ENCODE measurements around the gene PRKCA.

The PRKCA gene

DNA sequence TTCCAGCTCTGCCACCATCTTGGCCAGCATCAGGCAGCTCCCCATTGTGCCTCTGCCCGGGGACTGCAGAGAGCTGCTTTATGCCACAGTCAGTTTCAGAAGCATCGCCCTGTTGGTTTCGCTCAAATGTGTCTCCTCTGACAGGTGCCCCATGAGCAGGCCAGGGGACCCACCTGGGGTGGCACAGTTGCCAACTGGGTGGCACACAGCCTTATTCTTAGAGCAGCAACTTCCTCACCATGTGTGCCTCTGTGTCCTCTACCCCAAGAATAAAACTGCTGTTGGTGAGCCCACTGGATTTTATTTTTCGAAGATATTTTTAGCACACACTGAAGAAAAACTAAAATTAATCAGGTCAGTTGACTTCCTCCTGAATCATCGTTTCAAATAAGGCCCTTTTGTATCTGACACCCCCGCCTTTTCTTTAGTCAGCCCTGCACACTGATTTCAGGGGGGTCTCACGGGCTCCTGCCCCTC is 487.6 kb downstream of the PRKCA start:
- DNase-seq = no peak

GRCh38 chr17:66790501-66791061 is 488.2 kb downstream of the PRKCA start:
- DNase-seq = no peak

DNA sequence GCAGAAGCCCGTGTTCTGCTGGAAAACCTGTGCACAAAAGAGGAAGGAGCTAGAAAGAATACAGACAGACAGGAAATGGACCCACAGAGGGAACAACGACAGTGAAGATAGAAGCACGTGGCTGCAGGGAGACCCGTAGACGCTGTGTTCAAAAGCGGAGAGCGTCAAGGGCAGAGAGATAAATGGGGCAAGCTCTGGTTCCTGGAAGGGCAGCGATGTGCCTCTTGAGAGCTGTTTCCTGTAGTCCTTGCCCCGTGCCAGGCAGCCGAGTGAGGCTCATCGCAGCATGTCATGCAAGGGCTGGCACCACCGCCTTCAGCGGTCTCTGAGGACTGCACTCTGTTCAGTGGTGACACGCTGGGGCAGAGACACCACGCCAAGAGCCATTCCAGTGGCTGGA is 488.9 kb downstream of the PRKCA start:
- peak; percentile 52 for DNase-seq

GRCh38 chr17:66793814-66794213 is 491.4 kb downstream of the PRKCA start:
- DNase-seq = no peak

DNA sequence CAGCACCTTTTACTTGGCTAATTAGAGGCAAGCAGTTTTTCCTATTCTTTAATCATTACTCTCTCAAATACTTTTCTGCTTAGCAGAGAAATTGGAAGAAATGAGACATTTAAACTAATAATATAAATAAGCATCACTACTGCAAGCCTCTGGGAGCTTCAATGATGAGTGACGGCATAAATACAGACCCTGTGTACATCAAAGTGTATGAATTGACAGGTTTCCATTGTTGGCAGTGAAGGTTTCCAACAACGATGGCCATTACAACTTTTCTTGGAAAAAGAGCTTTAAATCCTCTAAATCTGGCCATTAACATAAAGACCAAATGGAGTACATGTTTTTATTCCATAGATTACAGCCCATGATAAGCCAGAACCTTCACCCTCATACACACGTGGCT is 493.1 kb downstream of the PRKCA start:
- no peak for DNase-seq

DNA sequence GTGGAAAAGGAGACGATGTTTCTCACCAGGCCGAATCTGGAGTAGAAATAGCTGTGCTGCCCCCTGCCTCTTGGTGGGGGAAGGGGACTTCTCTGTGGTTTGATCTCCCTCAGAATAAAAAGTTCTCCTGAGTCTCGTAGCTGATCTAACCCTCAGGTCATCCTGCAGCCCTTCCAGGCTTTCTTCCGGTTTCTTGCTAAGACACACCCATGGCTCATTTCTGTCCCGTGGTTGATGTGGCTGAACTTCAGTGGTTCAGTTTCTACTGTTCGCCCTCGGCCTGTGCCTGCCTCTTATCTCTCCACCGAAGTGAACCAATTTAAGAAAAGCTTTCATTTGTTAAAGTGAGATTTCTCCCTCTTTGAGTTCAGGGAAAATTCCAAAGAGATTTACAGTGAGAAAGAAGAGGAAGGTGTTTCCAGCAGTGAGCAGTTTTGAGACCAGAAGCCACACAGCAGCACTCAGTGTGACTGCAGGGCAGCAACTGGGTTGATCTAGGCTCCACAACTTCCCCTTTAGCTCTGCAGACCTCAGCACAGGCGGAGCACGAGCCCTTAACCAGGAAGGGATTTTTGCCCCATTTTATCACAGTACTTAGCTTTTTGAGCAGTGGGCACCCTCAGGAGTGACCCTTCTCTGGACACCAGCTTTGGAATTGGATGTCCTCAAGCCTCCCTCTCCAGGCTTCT is 497.6 kb downstream of the PRKCA start:
- DNase-seq = peak; percentile 23

DNA sequence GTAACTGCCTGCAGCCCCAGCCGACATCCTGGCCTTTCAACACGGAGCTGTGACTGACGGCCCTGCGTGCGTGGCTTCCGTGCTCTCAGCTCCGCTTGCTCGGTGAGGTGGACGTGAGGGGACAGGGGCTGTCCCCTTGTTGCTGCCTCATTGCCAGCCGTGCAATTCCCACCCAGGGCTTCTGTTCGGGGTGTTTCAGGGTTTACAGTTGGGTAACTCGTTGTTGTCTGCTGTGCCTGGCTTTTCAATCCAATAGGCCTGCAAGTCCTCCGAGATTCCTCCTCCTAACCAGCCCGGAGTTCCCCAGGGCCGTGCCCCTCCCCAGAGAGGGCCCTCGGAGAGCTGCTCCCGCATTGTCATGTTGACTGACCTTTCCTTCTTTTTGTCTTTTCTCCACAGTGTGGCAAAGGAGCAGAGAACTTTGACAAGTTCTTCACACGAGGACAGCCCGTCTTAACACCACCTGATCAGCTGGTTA is 501.1 kb downstream of the PRKCA start:
- DNase-seq = no peak

DNA sequence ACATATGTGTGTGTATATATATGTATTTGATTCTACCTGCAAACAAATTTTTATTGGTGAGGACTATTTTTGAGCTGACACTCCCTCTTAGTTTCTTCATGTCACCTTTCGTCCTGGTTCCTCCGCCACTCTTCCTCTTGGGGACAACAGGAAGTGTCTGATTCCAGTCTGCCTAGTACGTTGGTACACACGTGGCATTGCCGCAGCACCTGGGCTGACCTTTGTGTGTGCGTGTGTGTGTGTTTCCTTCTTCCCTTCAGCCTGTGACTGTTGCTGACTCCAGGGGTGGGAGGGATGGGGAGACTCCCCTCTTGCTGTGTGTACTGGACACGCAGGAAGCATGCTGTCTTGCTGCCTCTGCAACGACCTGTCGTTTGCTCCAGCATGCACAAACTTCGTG is 503.2 kb downstream of the PRKCA start:
- no peak for DNase-seq

DNA sequence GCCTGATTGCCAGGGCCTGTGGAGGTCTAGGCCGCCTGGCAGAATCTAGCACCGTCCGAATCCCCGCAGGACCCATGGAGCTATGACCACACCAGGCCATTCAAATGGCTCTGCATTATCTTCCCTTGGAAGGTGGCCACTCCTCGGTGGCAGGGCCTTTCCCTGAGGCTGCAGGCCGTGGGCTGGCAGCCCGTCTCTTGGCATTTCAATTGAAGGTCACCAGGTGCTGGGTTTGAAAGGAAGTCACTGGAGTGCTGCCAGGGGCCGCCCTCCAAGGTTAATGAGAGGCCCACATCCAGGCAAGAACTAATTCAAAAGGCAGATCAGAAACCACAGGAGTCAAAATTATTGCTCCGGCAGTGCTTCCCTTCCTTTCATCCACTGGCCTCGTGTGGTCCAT is 504.8 kb downstream of the PRKCA start:
- DNase-seq = no peak

DNA sequence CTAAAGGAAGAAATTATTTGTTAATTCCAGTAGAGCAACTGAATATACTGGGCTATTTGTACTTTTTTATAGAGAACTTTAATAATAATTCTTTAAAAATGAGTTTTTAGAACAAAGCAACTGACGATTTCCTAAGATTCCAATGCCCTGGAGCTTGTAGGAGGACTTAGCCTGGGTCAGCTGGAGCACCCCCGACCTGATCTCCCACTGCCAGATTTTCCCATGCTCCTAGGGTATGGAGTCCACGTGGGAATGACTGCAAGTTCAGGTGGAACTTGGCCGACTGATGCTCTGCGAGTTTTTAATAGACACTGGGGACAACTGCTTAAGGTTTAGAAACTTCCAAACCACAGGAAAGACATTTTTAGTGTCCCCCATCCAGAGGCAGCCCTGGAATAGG is 507.0 kb downstream of the PRKCA start:
- DNase-seq = no peak

- no peak for DNase-seq
Measured at GRCh38 chr17:66810951-66811682, 508.7 kb downstream of the PRKCA start.

- no peak for DNase-seq
Measured at GRCh38 chr17:66811683-66812054, 509.3 kb downstream of the PRKCA start.

DNA sequence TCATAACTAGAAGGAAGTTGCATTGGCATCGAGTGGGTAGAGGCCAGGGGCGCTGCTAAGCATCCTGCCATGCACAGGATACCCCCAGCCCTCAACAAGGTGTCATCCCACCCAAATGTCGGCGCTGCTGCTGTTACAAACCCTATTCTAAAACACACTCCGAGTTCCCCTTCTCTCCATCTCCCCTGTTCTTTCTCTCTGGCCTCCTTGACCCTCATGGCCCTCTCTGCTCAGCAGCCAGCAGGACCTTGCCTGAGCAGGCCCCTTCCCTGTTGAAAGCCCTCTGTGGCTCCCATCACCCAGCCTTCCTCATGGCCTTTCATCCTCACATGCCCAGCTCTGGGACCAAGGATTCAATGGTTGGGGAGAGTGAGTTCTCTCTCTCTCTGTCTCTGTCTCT is 510.2 kb downstream of the PRKCA start:
- DNase-seq = no peak

GRCh38 chr17:66813296-66813695 is 510.9 kb downstream of the PRKCA start:
- no peak for DNase-seq

DNA sequence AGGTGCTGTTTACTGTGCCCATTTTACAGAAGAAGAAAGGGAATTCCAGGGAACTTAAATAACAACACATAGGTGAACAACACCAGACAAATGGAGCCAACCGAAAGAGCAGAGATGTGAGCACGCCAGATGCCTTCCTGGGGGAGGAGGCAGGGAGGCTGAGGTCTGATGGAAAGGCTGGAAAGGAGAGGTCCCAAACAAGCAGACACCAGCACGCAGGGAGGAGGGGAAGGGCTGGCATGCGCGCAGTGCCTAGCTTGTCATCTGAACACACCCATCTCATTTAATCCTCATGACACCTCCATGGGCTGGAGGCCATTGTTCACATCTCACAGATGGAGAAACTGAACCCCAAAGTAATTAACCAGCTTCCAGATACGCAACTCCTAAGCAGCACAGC is 511.6 kb downstream of the PRKCA start:
- DNase-seq = no peak

DNA sequence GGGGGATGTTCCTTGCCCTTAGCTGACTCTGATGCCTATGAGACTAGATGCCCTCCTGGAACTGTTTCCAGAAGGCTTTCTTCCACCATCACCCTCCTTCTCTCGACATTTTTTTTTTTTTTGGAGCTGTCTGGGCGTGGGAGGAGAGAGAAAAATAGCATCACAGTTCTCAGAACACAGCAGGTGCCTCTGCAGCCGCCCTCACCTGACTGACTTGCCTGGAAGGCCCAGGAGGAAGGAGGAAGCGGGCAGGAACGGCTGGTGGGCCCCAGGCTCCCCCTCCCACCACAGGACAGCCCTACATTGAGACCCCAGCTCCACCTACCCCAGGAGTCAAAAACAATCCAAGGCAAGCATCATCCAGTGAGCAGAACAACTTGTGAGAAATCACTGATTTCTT is 512.2 kb downstream of the PRKCA start:
- no peak for DNase-seq

DNA sequence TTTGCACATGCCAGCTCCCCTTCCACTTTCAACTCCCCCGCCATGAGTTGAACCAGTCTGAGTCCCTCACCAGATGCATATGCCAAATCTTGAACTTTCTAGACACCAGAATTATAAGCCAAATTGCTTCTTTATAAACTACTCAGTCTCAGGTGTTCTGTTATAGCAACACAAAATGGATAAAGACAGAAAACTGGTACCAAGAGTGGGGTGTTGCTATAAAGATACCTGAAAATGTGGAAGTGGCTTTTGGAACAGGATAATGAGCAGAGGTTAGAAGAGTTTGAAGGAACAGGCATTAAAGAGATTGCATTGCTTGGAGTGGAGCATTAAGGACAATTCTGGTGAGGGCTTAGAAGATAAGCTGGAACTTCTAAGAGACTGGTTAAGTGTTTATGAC is 515.3 kb downstream of the PRKCA start:
- no peak for DNase-seq

DNA sequence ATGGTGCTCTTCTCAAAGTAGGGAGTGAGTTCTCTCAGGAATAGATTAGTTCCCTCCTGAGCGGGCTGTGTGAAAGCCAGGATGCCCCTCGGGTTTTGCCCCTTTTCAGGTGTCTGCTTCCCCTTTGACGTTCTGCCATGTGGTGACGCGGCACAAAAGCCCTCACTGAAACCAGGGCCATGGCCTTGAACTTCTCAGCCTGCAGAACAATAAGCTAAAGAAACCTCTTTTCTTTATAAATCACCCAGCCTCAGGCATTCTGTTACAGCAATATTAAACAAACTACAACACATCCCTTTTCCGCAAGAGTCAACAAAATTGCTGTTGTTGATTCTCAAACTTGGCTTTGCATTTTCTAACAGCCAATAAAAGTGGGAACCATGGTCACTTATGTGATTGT is 517.1 kb downstream of the PRKCA start:
- no peak for DNase-seq

- no peak for DNase-seq
Measured at GRCh38 chr17:66822009-66822408, 519.6 kb downstream of the PRKCA start.

DNA sequence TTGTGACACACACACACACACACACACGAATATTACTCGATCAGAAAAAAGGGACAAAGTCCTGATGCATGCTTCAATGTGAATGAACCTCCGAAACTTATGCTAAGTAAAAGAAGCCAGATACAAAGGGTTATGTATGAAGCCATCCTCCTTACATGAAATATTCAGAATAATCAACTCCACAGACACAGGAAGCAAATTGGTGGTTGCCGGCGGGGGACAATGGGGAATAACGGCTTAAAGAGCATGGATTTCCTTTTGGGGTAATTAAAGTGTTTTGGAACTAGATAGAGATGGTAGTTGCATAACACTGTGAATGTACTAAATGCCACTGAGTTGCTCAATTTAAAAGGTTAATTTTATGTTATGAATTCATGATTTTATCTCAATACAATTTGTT is 524.4 kb downstream of the PRKCA start:
- DNase-seq = no peak

DNA sequence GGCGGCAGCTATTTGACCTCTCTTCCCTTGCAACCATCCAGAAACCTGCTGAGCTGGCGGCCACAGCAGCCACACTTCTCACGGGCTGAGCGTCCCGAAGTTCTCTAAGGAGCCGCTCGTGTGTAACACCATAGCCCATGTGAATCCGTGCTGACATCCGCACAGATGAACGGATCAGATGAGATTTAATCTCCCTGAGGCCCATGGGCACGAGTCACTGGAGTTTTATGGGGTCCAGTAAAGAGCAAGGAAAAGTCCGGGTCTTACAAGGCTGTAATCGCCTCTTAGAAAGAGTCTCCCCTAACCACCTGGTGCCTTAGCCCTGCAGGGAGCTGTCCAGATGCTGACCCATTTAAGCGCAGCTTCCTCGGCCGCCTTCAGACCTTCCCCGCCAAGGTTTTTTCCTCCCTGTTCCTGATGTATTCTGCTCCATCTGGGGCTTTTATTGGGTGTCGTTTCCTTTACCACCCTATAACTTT is 527.0 kb downstream of the PRKCA start:
- no peak for DNase-seq

DNA sequence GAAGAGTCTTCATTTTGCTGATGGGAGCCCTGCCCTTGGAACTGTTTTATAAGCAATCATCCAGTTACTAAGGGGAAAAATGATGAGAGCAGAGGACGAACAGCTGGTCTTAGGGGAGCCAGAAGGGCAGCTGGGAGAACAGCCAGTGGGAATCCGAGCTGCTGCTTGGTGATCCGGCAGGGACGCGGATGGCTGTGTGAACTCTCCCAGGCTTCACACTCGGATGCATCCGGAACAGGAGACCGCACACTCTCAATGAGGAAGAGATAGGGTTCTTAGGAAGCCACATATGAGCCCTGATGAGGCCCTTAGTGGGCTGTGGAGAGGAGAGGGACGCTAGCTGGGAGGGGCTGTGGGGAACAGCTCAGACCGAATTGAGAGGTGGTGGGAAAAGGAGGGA is 527.5 kb downstream of the PRKCA start:
- no peak for DNase-seq

DNA sequence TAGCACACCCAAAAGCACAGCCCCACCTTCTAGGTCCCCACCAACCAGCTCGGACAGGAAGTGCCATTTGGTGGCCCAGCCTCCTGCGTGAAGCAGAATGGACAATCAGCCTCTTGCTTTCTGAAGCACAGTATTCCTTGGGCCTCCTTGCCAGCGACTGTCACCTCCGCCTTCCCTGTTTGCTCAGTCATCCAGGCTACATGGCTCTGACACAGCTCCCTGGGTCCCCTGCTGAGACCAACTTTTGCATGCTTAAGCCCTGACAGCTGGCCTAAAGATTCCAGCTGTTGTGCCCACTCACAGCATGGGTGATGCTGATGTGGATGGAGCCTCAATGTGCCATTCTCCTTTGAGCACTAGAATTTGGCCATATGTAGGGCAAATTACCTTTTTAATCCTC is 528.0 kb downstream of the PRKCA start:
- no peak for DNase-seq
